Activated CD4-positive, alpha-beta T cell treated with anti-CD3 and anti-CD28 coated beads, Interleukin-2, amount 50 U/mL, for 48 hours (primary cell): Measurements from ENCODE around the gene NUP210L.
"Not testable (repeated sequence)": the region's sequence is repeated elsewhere in the genome, so short reads cannot be mapped to it uniquely, and the experiment has no call there.

Experiments used
- DNase-seq, 2 experiments: peaks; one replicate each; pipeline ENCODE4 v3.0.0-alpha.2; 2020

The NUP210L gene

DNA sequence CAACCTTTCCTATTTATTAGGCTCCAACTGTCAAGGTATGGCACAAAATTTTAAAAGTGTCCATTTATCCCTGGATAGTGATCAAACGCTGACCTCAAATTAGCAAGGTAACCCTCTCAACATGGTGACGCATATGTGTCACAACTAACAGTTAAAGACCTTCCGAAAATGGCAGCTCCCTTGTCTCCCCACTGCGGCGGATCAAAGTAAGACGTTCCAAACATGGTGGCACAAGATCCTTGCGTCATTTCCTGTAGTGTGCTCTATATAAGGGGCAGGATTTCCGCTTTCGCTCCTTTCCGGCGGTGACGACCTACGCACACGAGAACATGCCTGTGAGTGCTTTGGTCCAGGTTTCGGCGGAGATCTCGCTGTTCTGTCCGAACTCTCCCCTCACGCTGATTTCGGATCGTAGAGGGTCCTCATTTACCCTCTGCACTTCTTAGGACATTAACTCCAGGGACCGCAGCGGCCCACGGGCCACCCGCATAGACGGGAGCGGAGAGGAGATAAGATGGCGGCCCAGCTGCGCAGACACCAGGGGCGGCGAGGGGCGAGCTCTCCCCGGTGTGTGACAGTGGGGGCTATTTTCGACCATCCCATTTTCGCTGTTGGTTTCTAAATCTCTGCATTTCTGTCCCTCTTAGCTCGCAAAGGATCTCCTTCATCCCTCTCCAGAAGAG lies 164.3 kb downstream of the NUP210L start, which contains the start of gene RPS27:
Gene RPS27, plus strand, starts transcription at position 295 of the 683 bp plus-strand sequence. Its CDS starts 35 bp downstream, at position 330.
- DNase-seq = peak; percentile 79 to 86

DNA sequence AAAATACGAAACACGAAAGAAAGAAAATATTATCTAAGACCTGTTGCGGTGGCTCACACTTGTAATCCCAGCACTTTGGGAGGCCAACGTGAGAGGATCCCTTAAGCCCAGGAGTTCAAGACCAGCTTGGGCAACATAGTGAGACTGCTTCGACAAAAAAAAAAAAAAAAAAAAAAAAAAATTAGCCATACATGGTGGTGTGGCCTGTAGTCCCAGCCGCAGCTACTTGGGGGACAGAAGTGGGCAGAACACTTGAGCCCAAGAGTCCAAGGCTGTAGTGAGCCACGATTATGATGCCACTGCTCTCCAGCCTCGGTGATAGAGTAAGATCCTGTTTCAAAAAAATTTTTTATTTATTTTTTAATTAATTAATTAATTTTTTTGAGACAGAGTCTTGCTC lies 167.3 kb downstream of the NUP210L start:
- DNase-seq = no peak

DNA sequence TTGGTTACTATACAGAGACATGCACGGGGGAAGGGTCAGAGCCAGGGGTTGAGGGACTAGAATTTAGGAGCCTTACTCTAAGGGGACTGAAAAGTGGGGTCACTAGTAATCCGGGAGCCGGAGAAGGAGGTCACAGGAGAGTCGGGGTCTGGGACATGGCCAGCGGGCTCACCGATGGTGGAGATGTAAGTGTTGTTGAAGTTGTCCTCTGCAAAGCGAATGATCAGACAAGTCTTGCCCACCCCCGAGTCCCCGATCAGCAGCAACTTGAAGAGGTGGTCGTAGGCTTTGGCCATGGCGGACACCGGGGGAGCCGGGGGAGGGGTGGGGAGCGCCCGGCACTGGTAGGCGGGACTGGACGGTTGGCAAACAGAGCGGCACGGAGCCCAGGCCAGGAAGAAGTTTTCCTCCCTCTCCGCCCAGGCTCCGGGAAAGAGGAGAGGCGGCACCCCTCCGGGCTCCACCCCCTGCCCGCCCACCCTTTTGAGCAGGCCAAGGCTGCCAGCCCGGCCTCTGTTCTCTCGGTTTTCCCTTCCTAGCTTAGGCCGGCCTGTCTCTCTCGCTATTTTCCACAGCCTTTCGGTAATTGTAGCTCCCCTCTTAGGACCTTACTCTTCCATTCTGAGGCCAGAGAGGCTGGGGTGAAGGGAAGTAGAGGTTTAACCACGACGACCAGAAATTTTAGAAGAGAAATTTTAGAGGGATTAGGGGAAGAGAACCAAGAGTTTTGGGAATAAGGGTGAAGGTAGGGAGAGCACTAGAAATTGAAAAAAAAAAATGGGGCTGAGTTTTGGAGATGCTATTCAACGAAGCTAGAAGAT lies 168.7 kb downstream of the NUP210L start, which contains the start of gene RAB13:
Gene RAB13, minus strand, starts transcription at position 399 of the 821 bp plus-strand sequence. Its CDS starts 103 bp downstream, at position 296.
- no peak for DNase-seq

DNA sequence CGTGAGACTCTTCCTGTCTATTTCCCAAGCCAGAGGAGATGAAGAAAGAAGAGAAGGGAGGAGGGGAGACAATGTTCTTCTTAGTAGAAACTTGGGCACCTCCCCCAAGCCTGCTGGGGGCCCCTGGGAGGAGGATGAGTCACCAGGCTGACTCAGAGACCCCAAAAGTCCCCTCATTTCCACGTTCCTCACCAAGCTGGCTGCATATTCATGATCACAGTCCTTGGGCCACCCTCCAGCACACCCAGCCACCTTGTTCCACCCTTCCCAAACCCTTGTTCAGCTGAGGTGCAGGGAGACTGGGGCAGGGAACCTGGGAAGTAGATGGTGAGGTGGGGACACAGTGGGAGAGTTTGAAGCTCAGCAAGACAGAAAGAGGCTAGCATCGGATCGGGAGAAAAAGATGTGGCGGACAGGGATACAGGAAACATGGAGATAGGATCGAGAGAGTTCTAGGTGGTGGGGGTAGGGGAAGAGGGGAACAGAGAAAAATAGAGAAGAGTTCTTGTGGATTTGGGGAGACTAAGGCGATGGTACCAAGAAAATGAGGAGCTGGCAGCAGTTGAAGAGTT lies 169.4 kb downstream of the NUP210L start:
- DNase-seq = peak; percentile 49 to 60

DNA sequence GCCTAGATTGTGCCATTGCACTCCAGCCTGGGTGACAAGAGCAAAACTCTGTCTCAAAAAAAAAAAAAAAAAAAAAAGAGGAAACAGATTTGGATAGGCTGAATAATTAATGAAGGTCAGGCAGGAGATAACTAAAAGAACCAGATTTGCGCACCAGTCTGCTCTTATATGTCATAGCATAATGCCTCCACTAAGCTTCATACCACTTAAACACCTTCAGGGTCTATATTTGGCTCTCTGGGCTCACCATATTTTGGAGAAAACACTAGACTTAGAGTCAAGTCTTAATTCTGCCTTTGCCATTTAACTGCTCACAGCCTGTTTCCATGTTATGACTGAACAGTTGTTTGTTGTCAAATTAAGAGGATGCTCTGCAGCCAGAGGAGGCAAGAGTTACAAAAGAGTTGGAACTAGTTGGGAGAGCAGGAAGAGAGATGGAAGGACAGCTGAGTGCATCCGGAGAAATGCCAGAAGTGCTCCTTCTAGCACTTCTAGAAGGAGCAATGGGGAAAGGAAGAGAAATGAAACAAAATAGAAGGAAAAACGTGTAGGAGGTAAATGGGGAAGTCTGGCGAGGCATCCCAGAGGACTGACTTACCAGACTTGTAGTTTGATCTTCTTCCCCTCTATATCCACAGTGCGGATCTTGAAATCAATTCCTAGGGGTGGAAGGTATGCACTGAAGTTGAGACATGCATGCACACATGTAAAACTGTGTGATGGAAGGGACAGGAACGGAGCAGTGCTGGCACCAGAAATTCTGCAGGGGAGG lies 170.6 kb downstream of the NUP210L start:
- DNase-seq = no peak

DNA sequence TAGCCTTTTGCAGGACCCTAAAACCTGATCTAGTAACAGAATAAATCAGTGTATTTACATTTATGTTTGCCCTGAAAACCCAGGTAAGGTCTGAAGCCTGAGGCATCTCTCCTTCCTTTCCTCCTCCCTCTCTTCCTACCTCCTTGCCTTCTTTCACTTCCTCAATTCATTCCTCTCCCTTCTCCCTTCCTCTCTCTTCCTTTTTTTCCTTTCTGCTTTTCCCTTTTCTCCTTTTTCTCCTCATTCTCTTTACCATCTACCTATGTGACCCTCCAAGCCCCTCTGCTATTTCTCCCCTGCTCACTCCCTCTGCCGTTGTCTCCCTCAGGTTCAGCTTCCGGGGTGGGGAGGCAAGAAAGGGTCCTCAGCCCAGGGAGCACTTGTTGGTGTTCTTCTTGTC lies 173.1 kb downstream of the NUP210L start:
- not testable (repeated sequence) for DNase-seq

DNA sequence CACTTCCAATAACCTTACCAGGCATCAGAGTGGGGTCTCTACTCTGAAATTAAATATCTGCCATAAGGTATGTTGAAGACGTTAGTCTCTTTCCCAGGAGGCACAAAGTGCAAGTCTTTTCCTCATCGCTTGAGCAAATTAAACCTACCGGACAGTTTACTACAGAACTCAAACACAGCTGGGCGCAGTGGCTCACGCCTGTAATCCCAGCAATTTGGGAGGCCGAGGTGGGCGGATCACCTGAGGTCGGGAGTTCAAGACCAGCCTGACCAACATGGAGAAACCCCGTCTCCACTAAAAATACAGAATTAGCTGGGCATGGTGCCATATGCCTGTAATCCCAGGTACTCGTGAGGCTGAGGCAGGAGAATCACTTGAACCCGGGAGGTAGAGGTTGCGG lies 175.8 kb downstream of the NUP210L start:
- not testable (repeated sequence) for DNase-seq

DNA sequence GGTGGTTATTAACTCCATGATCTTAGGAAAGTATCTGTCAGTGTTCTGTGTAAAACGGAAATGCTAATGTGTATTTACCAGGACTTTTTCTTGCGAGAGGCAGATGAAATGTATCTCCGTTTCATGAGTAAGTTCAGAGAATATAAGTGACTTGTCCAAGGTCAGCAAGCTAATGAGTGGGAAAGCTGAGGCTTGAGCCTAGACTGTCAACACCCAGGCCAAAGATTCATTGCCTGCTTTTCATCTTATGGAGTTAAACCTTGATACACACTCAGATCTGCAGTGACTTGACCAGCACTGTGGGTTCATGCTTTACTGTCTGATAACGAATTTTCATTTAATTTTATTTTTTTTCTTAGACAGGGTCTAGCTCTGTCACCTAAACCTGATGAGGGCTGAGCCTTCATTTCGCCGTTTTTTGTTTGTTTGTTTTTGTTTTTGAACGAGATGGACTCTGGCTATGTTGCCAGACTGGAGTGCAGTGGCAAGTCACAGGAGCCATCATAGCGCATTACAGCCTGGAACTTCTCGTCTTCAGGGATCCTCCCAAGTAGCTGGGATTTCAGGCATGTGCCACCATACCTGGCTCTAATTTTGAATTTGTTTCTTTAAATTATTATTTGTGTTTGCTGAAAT lies 176.5 kb downstream of the NUP210L start:
- DNase-seq = no peak

DNA sequence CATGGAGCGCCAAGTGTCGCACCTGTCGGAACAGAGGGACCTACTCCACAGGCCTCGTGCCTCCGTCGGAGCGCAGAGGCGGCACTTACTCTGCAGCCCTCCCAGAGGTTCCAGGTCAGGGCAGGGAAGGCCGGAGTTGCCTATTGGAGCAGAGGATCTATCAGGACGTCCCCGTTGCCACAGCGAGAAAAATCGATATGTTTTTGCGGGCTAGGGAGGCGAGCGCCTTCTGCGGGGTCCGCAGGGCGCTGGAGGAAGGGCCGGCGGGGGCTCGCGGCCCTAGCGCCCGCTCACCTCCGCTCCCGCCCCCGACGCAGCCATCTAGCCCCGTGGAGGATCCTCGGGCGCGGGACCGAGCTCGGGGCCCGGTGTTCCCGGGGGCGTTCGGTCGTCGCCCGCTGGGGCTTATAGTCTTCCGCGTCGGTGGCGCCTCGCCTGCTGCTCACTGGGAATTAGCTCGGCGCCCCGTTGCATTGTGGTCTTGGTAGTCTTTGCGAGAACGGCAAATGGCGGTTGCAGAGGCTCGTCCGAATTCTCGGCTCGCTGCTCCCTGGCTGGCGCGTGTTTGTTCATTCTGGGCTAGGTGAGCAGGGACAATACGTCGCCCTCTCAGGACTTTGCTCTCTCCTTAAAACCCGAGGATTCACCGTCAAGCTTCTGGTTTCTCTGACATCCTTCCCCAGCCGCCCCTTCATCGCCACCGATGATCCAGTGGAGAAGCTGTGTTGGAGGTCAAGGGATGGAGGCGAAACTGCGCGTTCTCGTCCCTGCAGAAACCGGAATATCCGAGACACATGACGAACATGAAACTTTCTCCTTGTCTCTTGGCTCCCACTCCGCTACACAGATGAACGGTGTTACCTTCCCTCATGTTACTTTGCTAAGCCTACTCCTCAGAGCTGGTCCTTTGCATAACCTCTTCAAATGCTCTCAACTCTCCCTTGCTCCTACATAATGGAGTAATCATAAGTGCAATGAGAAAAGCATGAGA lies 177.3 kb downstream of the NUP210L start, which contains the start of gene JTB:
Gene JTB, minus strand, starts transcription at position 425 of the 991 bp plus-strand sequence. Its CDS starts 422 bp downstream, at position 3.
- DNase-seq = peak; percentile 86 to 90

DNA sequence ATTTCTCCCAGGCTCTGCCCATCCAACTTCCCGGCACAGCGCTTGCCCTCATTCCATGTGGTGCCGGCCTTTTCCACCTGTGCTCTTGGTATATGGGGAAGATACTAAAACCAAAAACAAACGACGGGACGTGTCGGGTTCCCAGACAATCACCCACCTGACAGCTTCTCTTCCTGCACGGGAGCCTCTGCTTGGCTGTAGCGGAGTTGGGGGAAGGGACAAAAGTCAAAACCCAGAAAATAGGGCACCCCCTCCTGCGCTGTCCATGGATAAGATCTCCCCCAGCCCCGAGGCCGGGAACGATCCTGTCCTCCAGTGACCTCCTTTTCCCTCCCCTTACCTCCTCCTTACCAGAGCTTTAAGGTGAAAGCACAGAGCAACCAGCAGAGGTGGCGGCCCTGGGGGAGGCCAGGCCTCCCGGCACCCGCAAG lies 178.0 kb downstream of the NUP210L start:
- DNase-seq = no peak

DNA sequence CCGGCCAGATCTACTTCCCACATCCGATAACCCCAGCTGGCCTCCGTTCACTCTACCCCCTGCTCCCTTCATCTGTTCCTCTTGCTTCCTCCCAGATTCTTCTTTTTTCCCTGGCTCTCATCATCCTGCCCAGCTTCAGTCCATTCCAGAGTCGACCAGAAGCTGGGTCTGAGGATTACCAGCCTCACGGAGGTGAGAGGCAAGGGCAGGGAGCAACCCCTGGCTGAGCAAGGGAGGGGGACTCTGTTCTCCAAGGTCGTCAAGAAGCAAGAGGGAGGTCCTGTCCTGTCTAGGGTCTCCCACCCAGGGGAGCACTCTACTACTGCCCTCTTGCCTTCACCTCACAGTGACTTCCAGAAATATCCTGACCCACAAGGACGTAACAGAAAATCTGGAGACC lies 181.3 kb downstream of the NUP210L start:
- DNase-seq = no peak

DNA sequence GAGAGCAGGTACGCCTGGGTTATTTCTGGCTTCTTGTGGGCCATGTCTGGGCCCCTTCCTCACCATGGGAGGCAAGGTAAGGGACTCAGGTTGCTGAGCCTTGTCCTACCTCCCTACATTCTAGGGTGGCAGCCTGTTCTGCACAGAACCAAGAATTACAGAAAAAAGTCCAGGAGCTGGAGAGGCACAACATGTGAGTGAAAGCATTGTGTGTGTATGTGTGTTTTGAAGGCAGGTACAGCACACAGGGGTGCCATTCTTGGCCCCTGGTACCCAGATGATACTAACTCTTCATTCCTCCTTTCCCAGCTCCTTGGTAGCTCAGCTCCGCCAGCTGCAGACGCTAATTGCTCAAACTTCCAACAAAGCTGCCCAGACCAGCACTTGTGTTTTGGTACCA lies 181.8 kb downstream of the NUP210L start:
- no peak for DNase-seq

DNA sequence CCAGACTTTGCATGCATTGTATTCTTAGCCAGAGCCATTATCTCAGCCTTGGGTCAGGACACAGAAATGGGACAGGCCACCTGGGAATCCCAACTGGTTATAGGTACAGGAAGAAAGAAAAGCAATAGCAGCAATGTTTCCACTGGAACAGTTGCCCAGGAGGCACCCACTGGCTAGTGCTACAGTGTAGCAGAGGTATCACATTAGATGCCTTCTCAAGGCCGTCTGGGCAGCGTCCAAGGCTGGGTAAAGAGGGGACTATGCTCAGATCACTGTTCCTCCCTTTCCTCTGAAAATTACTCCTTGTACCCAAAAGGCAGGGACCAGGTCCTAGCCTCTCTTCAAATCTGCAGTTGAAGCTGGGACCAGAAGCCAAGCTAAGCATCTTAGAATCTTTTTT lies 184.5 kb downstream of the NUP210L start:
- no peak for DNase-seq

DNA sequence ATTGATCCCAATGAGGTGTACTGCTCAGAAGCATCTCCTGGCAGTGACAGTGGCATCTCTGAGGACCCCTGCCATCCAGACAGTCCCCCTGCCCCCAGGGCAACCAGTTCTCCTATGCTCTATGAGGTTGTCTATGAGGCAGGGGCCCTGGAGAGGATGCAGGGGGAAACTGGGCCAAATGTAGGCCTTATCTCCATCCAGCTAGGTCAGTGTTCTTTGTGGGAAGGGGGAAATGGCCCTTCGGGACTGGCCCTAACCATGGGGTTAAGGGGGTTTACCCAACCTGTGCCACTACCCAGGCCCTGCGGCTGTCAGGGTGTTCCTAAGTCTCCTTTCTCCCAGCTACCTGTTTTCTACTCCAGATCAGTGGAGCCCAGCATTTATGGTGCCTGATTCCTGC lies 185.9 kb downstream of the NUP210L start:
- no peak for DNase-seq

DNA sequence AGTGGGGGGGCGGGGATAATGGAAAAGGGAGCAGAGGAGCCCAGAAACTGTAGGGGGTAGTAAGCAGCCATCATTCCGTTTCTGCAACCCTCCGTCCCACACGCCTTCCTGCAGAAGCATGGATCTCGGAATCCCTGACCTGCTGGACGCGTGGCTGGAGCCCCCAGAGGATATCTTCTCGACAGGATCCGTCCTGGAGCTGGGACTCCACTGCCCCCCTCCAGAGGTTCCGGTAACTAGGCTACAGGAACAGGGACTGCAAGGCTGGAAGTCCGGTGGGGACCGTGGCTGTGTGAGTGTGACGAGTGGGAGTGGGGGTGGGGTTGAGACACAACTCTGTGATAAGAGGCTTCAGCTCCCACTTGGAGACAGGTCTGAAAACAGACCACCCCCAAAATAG lies 186.5 kb downstream of the NUP210L start:
- DNase-seq = no peak

DNA sequence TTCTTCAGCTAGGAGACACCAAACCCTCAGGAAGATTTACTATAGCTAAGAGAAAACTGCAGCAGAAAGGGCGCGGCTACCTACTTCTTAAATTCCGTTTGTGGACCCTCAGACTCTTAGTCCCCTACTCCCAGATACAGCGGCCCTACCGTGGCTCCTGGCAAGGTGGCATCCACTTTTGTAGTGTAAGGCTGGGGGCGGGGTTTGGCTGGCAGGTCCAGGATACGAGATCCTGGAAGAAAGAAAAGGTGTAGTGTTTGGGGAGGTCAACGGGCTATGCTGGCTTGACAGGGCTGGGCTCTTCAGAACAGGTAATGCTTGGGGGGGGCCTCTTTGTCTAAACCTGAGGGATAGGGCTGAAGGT lies 186.9 kb downstream of the NUP210L start:
- no peak for DNase-seq

DNA sequence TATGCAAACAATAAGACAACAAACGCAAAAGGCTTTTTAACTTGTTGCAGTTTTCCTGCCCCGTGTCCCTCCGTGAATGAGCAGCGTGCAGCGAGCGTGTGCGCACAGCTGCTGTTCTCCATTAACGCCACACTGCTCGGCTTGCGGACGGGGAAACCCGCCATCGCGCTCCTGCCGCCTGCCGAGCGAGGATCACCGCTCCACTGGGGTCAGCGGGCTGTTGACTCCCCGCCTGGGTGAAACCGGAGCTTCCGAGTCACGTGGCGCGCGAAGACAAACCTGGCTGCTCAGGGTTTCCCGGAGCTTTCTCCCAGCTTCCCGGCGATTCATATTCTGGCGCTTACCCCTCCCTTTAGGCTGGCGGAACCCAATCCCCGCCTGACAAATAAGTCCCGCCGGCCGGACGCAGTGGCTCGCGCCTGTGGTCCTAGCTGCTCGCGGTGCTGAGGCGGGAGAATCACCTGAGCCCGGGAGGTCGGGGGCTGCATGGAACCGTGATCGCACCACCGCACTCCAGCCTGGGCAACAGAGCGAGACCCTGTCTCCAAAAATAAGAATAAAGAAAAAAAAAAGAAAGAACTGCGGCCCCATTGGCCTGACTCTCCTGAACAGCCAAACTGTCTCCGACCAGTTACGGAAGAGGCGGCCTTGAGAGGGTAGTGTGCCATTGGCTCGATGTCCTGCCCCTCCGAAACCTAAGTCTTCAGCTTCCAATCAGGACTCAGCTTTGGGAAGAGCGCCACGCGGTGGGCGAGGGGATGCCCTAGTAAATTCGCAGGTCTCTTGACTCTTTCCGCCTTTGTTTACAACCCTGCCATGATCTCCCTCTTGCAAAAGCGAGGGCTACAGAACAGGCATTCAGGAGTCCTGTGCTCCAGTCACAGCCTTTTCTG lies 187.5 kb downstream of the NUP210L start, which contains the start of gene CREB3L4:
Gene CREB3L4, plus strand, starts transcription at position 796 of the 893 bp plus-strand sequence. CDS start 624 bp downstream, outside the sequence.
- DNase-seq = peak; percentile 79 to 86

DNA sequence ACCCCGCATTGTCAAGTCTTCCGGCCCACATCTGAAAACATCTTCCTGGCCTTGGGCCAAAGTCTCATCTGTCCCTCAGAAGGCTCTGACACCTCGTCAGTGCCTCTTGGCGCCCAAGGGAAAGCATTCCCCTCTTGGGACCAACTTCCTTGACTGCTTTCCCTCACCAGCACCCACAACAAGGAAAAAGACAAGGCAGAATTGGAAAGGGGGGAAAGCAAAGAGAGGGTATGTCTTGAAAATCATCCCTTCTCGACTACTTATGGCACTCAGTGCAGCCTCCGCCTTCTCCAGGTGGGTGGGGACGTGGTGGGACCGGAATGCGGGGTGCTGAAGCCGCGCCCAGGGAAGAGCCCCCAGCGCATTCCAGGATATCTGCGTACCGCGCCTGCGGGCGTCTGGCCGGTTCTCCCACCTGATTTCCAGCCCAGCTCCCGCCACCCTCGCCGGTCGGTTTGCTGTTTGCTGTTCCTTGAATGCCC lies 191.0 kb downstream of the NUP210L start:
- DNase-seq = no peak

DNA sequence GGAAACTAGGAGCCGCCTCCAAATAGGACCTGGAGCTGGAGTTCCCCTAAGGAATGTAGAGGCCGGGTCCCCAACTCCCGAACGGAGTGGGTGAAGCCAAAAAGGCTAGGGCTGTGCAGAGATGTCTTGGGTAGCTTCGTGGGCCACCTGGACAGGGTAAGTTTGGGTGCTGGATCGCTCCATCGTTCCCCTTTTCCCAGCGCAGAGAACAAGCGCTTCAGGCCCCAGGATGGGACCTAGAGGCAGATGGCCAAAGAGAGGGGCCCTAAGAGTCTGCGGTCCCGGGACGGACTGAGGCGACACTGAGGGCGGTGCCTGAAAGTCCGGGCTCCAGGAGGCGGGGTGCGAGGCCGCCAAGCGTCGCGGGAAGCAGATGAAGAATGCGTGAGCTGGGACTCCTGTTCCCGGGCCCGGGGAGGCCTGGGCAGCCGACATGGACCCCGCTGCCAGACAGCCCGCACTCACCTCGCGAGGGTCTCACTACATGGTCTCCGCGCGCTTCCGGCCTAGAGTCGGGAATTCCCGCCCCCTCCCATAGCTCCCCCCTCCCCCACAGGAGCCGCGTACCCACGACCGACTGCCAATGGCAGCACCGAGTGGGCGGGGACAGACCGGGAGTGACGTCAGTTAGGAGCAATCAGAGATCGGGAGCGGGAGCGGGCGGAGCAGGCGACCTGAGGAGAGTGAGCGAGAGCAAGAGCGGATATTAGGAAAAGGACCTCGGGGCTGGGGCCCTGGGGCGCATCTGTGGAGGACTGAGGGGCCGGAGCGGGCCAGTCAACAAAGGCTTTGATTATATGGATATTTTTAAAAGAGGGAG lies 191.6 kb downstream of the NUP210L start, which contains the start of gene SLC39A1:
Gene SLC39A1, minus strand, starts transcription at position 508 of the 820 bp plus-strand sequence. CDS start 822 bp downstream, outside the sequence.
- DNase-seq = peak; percentile 99
